NCI-H146 treated with DMSO at 0.1 percent for 48 hours (cell line): ENCODE results near the gene BLVRA.

Source experiments
- DNase-seq: peaks from one replicate; lab custom pipeline; 2025; ENCODE audit not compliant: unreplicated experiment; lab: John Stamatoyannopoulos, UW

BLVRA gene

GRCh38 chr7:43855176-43855575 lies 96.7 kb downstream of the BLVRA start:
- DNase-seq: no peak

GRCh38 chr7:43856316-43856715 lies 97.8 kb downstream of the BLVRA start:
- DNase-seq: no peak
